HG03159 (cell line): ENCODE measurements around the gene GJA1.

Source experiments
- ATAC-seq: cut with Tn5 transposase; IDR thresholded peaks from one replicate; pipeline ENCODE4 v1.9.1; 2021; ENCODE audit warnings: mild to moderate bottlenecking, moderate library complexity; ENCODE audit not compliant: unreplicated experiment

The GJA1 gene

GRCh38 chr6:121482004-121482693 is 46.7 kb downstream of the GJA1 start:
- ATAC-seq = no peak

GRCh38 chr6:121482751-121483150 is 47.3 kb downstream of the GJA1 start:
- ATAC-seq = no peak

GRCh38 chr6:121485359-121485811 is 49.9 kb downstream of the GJA1 start:
- no peak for ATAC-seq

- ATAC-seq = no peak
Measured at GRCh38 chr6:121491576-121491975, 56.1 kb downstream of the GJA1 start.

GRCh38 chr6:121492536-121492935 is 57.1 kb downstream of the GJA1 start:
- ATAC-seq = no peak

- ATAC-seq = no peak
Measured at GRCh38 chr6:121497970-121498375, 62.5 kb downstream of the GJA1 start.

GRCh38 chr6:121498481-121499276 is 63.2 kb downstream of the GJA1 start:
- ATAC-seq = no peak
